GM12875 (cell line): ENCODE measurements around the gene IL18RAP.

Source experiments
- H3K4me3 ChIP-seq: one replicate; pipeline ENCODE4 v1.5.1; 2011; ENCODE audit warnings: low read depth, low read length, control low read depth
- TF ChIP-seq, protein P1 (sequence below): IDR thresholded peaks from 2 replicates; pipeline ENCODE4 v1.5.1; 2011; ENCODE audit warnings: low read depth, mild to moderate bottlenecking, control low read depth, inconsistent platforms, low read length, moderate library complexity, borderline replicate concordance; ENCODE audit not compliant: insufficient read depth

The IL18RAP gene

GRCh38 chr2:102451968-102452367 lies 29.0 kb downstream of the IL18RAP start:
- no peak overlapping the region for H3K4me3 ChIP-seq
- TF ChIP-seq, protein P1, sequence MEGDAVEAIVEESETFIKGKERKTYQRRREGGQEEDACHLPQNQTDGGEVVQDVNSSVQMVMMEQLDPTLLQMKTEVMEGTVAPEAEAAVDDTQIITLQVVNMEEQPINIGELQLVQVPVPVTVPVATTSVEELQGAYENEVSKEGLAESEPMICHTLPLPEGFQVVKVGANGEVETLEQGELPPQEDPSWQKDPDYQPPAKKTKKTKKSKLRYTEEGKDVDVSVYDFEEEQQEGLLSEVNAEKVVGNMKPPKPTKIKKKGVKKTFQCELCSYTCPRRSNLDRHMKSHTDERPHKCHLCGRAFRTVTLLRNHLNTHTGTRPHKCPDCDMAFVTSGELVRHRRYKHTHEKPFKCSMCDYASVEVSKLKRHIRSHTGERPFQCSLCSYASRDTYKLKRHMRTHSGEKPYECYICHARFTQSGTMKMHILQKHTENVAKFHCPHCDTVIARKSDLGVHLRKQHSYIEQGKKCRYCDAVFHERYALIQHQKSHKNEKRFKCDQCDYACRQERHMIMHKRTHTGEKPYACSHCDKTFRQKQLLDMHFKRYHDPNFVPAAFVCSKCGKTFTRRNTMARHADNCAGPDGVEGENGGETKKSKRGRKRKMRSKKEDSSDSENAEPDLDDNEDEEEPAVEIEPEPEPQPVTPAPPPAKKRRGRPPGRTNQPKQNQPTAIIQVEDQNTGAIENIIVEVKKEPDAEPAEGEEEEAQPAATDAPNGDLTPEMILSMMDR: no peak

DNA sequence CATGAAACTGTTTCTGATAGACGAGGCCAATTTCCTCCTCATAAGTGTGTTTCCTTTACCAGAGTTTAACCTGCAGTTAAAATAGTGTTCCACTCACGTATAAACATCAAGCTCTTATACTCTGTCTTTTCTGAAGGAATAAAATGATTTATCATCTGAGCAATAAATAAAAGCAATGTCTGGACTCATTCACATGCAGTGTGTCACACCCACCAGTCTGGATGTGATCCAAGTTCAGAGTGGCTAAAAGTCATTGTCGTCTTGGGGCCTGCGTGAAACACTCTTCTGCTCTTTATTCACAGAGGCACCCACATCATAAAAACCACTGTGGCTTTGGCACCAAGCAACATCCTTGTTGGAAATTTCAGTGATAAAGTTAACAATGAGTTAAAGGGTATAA lies 30.5 kb downstream of the IL18RAP start:
- no peak overlapping the region for H3K4me3 ChIP-seq
- TF ChIP-seq, protein P1: no peak

DNA sequence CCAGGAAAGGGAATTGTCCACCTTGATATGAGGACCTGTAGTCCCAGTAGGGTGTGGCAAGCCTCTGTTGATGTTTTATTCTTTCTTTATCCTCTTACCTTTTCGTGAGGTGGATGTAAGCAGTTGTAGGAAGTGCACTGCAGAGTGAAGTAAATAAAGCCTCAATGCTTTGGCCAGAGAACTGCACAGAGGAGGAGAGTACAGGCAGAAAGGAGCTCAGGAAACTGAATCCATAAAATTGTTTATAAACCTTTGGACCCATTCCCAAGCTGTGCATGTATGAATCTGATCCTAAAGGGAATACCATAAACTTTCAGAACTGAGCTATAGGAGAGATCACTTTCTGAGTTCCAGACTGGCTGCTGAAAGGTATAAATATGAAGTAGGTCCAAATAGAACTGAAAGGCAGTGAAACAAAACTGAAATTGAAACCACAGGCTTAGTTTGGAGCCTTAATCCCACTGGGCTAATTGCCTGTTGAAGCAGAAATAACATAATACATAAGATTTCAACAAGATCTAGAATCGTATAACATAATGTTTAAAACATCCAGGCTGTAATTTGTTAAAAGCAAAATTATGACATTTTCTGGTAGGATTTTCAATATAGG lies 32.2 kb downstream of the IL18RAP start:
- TF ChIP-seq, protein P1: no peak
- H3K4me3 ChIP-seq: no peak overlapping the region

DNA sequence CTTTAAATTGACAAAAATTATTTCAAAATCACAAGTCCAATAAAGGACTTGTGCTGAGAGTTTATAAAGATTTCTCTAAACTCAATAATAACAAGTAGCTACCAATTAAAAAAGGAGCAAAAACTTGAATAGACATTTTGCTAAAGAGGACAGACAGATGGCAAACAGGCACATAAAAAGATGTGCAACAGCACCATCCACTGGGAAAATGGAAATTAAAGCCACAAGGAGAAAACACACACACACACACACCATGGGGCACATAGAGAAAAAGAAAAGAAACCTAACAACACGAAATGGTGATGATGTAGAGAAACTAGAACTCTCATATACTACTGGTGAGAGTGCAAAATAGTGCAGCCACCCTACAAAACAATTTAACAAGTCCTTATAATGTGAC lies 37.5 kb downstream of the IL18RAP start:
- TF ChIP-seq, protein P1: no peak
- no peak overlapping the region for H3K4me3 ChIP-seq

- H3K4me3 ChIP-seq: no peak overlapping the region
- TF ChIP-seq, protein P1: no peak
These were observed 38.2 kb downstream of the IL18RAP start for GRCh38 chr2:102461188-102461587.

- TF ChIP-seq, protein P1: no peak
- H3K4me3 ChIP-seq: no peak overlapping the region
These were observed 40.2 kb downstream of the IL18RAP start for GRCh38 chr2:102463160-102463559.

- TF ChIP-seq, protein P1: no peak
- H3K4me3 ChIP-seq: no peak overlapping the region
These were observed 47.2 kb downstream of the IL18RAP start for GRCh38 chr2:102470168-102470567.
